Spleen (tissue), 11 donors: ENCODE measurements around the gene GABBR2. TPM values are rescaled to one million over a fixed set of nuclear protein-coding genes. Genes with fewer than 3 reads are reported as not detected.
A peak's percentile ranks its signal among the peaks of the same experiment; 100 is the strongest.

Experiments
- DNase-seq: peaks from one replicate; pipeline ENCODE4 v3.0.0-alpha.2; 2020
- H3K27ac ChIP-seq, 8 donors: fragments of 200-600 bp; sonication (generic) in 7 of 8; 1 replicate in 4 of 8; 2 replicates in 4 of 8; pipeline versions ENCODE4 v1.5.0 to v1.8.0; 2016 to 2021; ENCODE audit warnings: inconsistent platforms in 4 of 8, mild to moderate bottlenecking in 4 of 8, moderate library complexity in 1 of 8
- H3K27me3 ChIP-seq, 7 donors: fragments of 200-600 bp; sonication (generic) in 6 of 7; replicated peaks in 1 of 7; 1 replicate in 4 of 7; 2 replicates in 3 of 7; pipeline versions ENCODE4 v1.5.0 to v1.8.0; 2016 to 2021; ENCODE audit warnings: inconsistent platforms in 3 of 7, mild to moderate bottlenecking in 1 of 7
- H3K36me3 ChIP-seq, 6 donors: fragments of 200-600 bp; sonication (generic) in 5 of 6; 1 replicate in 4 of 6; 2 replicates in 2 of 6; pipeline versions ENCODE4 v1.5.0 to v1.8.0; 2016 to 2021; ENCODE audit warnings: inconsistent platforms in 2 of 6
- H3K4me1 ChIP-seq, 6 donors: fragments of 200-600 bp; sonication (generic) in 5 of 6; 1 replicate in 3 of 6; 2 replicates in 3 of 6; pipeline versions ENCODE4 v1.5.0 to v1.8.0; 2016 to 2021; ENCODE audit warnings: inconsistent platforms in 3 of 6
- H3K4me3 ChIP-seq, 8 donors: fragments of 200-600 bp; sonication (generic) in 7 of 8; 1 replicate in 4 of 8; 2 replicates in 4 of 8; pipeline versions ENCODE4 v1.5.0 to v1.8.0; 2016 to 2021; ENCODE audit warnings: inconsistent platforms in 4 of 8, mild to moderate bottlenecking in 4 of 8, moderate library complexity in 2 of 8
- H3K9me3 ChIP-seq, 8 donors: fragments of 200-600 bp; sonication (generic) in 7 of 8; 1 replicate in 4 of 8; 2 replicates in 4 of 8; pipeline versions ENCODE4 v1.5.0 to v1.8.0; 2016 to 2021; ENCODE audit warnings: inconsistent platforms in 4 of 8
- POLR2A ChIP-seq, 3 donors: fragments of 450-650 bp; IDR thresholded peaks; one replicate each; pipeline ENCODE4 v1.5.1; 2017; ENCODE audit warnings: antibody characterized with exemption in 3 of 3, mild to moderate bottlenecking in 1 of 3
- POLR2AphosphoS5 ChIP-seq, 3 donors: sonication (generic); formaldehyde crosslinking; IDR thresholded peaks; one replicate each; pipeline ENCODE4 v1.5.1; 2017; ENCODE audit warnings: antibody characterized with exemption in 3 of 3
- WGBS, 5 donors: extraction: QIAGEN DNeasy Blood & Tissue Kit in 3 of 5; methylation state at CpG; one replicate each; pipeline versions ENCODE4 v1.1.5 to v1.1.7; 2013 to 2018; 5-methylcytosine and 5-hydroxymethylcytosine counted together
- intact Hi-C: fragments of 100-400 bp; cut with DNase I; formaldehyde crosslinking; loops from one replicate; pipeline ENCODE4 v1.15.0; 2023; ENCODE audit warnings: low total_unique reads
- polyA plus RNA-seq, 3 donors: library from polyadenylated mRNA; stranded (reverse); fragments of 200-250 nt; gene quantifications; one replicate each; pipeline ENCODE4 v1.2.1, GENCODE V29; 2013
- total RNA-seq, 7 donors: library from RNA; depleted of rRNA in 3 of 7; stranded (reverse); fragments of >200 nt in 3 of 7; fragmentation: NEBNext Ultra II Directional in 4 of 7; extraction: Animal tissue kit (Norgen Biotek cat#: 25700) in 4 of 7; gene quantifications; one replicate each; pipeline versions ENCODE4 v1.1.0 to v1.2.1, GENCODE V29; 2016 to 2021
- TF ChIP-seq, protein P1 (sequence below), 11 experiments: fragments of 200-600 bp in 7 of 11; fragments of 450-650 bp in 4 of 11; sonication (generic) in 4 of 11; IDR thresholded peaks in 8 of 11; conservative IDR thresholded peaks in 3 of 11; 1 replicate in 7 of 11; 2 replicates in 4 of 11; pipeline versions ENCODE4 v1.4.0 to v1.8.0; 2016 to 2021; ENCODE audit warnings: antibody characterized with exemption in 11 of 11, inconsistent platforms in 4 of 11, mild to moderate bottlenecking in 1 of 11
- donor health status: healthy with polysubstance abuse.
- donor health status: DM: no; HTN: no; CAD: no; lungs with moderate emphysema.
- donor health status: DM: no; HTN: no; CAD: no.
- donor health status: Bipolar disorder and iron deficiency.
- donor health status: healthy.
- donor health status: DM: no; HTN: no; CAD: no.
- donor health status: DM: yes; HTN: yes; CAD: no.

Gene GABBR2
- total and polyA plus RNA-seq, 10 donors: 0.03 to 0.32 (median 0.07) TPM; not detected in 7

DNA sequence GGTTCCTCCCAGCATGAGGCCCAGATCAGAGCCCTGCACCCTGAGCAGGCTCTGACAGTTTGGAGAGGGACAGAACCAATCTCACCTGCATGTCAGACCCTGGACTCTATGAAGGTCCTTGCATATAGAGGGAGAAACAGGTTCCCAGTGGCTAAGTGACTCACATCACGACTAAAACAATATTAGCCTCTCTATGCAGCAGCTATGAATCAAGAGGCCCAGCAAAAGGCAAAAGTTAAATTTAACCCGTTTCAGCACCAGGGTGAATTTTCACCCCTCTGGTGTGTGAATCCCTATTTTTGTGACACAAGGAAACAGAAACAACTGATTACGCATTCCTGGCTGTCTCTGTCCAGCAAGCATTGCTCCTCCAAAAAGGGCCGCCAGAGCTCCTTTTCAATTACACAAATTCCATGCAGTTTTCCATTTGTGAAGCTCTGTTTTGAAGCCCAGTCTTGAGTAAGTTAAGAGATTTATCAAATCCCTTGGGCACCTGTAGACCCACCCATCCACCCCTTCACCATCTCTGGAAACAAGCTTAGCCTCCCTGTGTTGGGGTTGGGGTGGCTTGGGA, 136.6 kb downstream of the GABBR2 start:
- intact Hi-C loops: no loop called here
- H3K9me3 ChIP-seq: no peaks in the 10 kb centered on the region
- H3K4me1 ChIP-seq: peaks cover 0 to 14% (median 8%) of the 10 kb centered on the region in 6 donors
- no peaks in the 10 kb centered on the region for H3K36me3 ChIP-seq
- H3K27me3 ChIP-seq: peaks cover 0 to 47% (median 0%) of the 10 kb centered on the region in 7 donors
- DNase-seq: peak; percentile 14
- TF ChIP-seq POLR2A (IDR thresholded peaks at IDR 0.05) (no peak), POLR2AphosphoS5 (IDR thresholded peaks at IDR 0.05) (no peak)
- H3K4me3 ChIP-seq: no peak overlapping the region
- WGBS, 5 donors: 63 to 85% (median 75%) methylated on average over 4 of the region's 4 CpGs
- H3K27ac ChIP-seq: no peak overlapping the region

DNA sequence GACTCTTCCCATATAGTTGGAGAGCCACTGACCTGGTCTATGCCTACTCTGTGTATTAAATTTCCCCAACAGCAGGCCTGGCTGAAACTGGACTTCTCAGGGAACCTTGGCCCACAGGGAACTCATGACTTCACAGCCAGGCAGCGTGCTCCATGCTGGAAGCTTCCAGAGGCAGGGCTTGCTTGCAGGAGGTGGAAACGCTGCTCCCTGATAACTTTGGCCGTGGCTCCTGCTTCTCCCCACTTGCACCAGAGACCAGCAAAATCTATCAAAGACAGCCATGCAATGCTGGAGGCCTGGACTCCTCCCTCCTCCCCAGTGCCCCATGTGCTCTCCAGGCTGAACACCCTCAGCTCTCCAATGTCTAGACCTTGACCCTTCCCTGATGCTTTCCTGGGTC, 137.1 kb downstream of the GABBR2 start:
- intact Hi-C loops: no loop called here
- H3K9me3 ChIP-seq: no peaks in the 10 kb centered on the region
- DNase-seq: peak; percentile 18
- peaks cover 0 to 14% (median 8%) of the 10 kb centered on the region in 6 donors for H3K4me1 ChIP-seq
- H3K36me3 ChIP-seq: no peaks in the 10 kb centered on the region
- H3K4me3 ChIP-seq: no peak overlapping the region
- TF ChIP-seq POLR2AphosphoS5 (IDR thresholded peaks at IDR 0.05) (no peak), POLR2A (IDR thresholded peaks at IDR 0.05) (no peak)
- TF ChIP-seq, protein P1, sequence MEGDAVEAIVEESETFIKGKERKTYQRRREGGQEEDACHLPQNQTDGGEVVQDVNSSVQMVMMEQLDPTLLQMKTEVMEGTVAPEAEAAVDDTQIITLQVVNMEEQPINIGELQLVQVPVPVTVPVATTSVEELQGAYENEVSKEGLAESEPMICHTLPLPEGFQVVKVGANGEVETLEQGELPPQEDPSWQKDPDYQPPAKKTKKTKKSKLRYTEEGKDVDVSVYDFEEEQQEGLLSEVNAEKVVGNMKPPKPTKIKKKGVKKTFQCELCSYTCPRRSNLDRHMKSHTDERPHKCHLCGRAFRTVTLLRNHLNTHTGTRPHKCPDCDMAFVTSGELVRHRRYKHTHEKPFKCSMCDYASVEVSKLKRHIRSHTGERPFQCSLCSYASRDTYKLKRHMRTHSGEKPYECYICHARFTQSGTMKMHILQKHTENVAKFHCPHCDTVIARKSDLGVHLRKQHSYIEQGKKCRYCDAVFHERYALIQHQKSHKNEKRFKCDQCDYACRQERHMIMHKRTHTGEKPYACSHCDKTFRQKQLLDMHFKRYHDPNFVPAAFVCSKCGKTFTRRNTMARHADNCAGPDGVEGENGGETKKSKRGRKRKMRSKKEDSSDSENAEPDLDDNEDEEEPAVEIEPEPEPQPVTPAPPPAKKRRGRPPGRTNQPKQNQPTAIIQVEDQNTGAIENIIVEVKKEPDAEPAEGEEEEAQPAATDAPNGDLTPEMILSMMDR (IDR thresholded peaks at IDR 0.05 in 8 of 11, conservative IDR thresholded peaks at IDR 0.05 in 3 of 11): no peak
- WGBS, 5 donors: 66 to 90% (median 80%) methylated on average over 3 of the region's 3 CpGs
- peaks cover 0 to 45% (median 0%) of the 10 kb centered on the region in 7 donors for H3K27me3 ChIP-seq
- no peak overlapping the region for H3K27ac ChIP-seq

DNA sequence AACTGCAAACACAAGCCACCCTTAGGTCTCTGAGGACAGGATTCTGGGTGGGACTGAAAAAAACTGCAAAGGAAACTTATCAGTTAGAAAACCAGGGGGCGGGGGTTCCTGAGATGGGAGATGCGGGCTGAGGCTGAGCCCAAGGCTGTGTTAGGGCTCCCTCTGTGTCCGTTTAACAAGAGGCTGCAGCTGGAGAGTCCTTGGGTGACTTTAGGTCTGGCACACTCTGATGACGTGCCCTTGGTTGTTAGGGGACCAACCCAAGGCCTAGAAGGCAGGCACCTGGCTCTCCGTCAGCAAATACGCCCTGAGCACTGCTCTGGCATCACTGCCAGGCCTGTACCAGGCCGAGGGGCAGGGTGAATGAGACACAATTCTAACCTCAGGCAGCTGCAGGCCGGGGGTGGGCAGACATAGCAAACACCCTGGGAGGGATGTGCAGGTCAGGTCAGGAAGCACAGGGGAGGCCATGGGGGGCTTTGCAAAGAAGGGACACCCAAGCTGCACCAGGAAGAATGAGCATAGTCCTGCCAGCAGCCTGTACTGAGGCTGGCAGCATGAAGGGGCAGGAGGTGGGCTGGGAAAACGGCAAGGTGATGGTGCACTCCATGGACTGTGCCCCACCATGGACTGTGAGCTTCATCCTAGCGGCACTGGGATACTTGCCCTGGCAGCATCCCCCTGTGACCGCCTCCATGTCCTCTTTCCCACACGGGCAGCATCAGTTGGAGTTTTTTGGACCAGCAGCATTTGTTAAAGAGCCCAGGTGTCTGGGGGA, 137.9 kb downstream of the GABBR2 start:
- TF ChIP-seq POLR2A (IDR thresholded peaks at IDR 0.05) (no peak), POLR2AphosphoS5 (IDR thresholded peaks at IDR 0.05) (no peak)
- TF ChIP-seq, protein P1 (IDR thresholded peaks at IDR 0.05 in 8 of 11, conservative IDR thresholded peaks at IDR 0.05 in 3 of 11): no peak
- peaks cover 0 to 39% (median 0%) of the 10 kb centered on the region in 7 donors for H3K27me3 ChIP-seq
- WGBS, 5 donors: 61 to 76% (median 69%) methylated on average over 12 of the region's 12 CpGs
- H3K9me3 ChIP-seq: no peaks in the 10 kb centered on the region
- peaks cover 0 to 9% (median 6%) of the 10 kb centered on the region in 6 donors for H3K4me1 ChIP-seq
- intact Hi-C loops: no loop called here
- no peak overlapping the region for H3K4me3 ChIP-seq
- H3K27ac ChIP-seq: no peak overlapping the region
- DNase-seq: peak; percentile 53
- H3K36me3 ChIP-seq: no peaks in the 10 kb centered on the region

DNA sequence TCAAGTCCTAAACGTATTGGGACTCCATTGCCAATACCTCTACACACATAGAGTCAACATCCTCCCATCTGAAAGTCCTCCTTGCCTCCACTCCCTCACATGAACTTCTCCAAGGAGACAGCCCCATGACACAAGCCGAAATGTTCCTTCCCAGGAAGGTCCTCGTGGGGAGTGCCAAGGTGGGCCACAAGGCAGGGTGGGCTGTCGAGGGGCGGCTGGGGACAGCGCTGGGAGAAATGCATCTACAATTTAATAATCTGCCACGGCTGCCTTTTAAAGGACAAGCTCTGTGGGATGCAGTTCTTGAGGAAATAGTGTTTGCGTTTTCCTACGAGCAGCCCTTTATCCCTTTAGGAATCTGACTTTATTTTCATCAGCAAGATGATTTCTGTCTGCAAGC, 138.7 kb downstream of the GABBR2 start:
- DNase-seq: no peak
- Histone ChIP-seq H3K27me3 (peaks cover 0 to 32% (median 0%) of the 10 kb centered on the region in 7 donors), H3K4me1 (peaks cover 0 to 1% (median 0%) of the 10 kb centered on the region in 6 donors), H3K36me3 (no peaks in the 10 kb centered on the region), H3K9me3 (no peaks in the 10 kb centered on the region), H3K4me3 (no peak overlapping the region), H3K27ac (no peak overlapping the region)
- 84 to 94% (median 86%) methylated on average over 9 of the region's 9 CpGs for WGBS, 5 donors
- intact Hi-C loops: no loop called here
- TF ChIP-seq, protein P1 (IDR thresholded peaks at IDR 0.05 in 8 of 11, conservative IDR thresholded peaks at IDR 0.05 in 3 of 11): no peak
- no peak for TF ChIP-seq POLR2A (IDR thresholded peaks at IDR 0.05)
- TF ChIP-seq POLR2AphosphoS5 (IDR thresholded peaks at IDR 0.05): no peak
